ENCODE measurements around the gene PREX1. TPM values are rescaled to one million over a fixed set of nuclear protein-coding genes. Genes with fewer than 3 reads are reported as not detected.
A peak's percentile ranks its signal among the peaks of the same experiment; 100 is the strongest.

PREX1 gene
- total and polyA plus RNA-seq, 12 donors: 10.1 to 85.1 (median 42.9) TPM

DNA sequence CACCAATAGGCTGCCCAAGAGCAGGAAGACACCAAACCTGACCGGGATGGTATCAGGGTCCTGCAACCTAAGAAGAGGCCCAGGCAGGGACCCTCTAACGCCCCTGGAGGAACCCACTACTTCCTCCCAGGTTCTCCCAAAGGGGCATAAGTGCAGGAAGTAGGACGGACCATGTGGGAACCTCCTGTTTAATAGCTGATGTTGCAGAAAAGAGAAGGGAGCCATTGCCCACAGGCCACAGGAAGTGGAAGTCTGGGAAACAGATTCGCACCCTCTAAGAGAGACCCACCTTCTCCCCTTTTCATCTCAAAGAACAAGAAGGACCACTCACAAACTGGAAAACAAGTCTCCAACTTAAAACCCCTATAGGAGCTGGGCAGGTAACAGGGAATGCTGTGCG is 18.1 kb downstream of the PREX1 start:
- 55 to 86% (median 75%) methylated on average over 5 of the region's 5 CpGs for WGBS, 4 donors
- no peak for TF ChIP-seq CTCF (IDR thresholded peaks at IDR 0.05)
- no peak for TF ChIP-seq POLR2A (IDR thresholded peaks at IDR 0.05)
- Histone ChIP-seq H3K9me3 (replicated peaks in 1 of 3) (no peaks in the 10 kb centered on the region), H3K4me3 (no peak overlapping the region), H3K27ac (no peak overlapping the region), H3K4me1 (replicated peaks in 1 of 2) (peaks cover 16 to 40% of the 10 kb centered on the region in 2 donors), H3K27me3 (no peaks in the 10 kb centered on the region), H3K36me3 (replicated peaks in 1 of 2) (no peaks in the 10 kb centered on the region)
- intact Hi-C loops (cut with DNase I): no loop called here
- DNase-seq: no peak

DNA sequence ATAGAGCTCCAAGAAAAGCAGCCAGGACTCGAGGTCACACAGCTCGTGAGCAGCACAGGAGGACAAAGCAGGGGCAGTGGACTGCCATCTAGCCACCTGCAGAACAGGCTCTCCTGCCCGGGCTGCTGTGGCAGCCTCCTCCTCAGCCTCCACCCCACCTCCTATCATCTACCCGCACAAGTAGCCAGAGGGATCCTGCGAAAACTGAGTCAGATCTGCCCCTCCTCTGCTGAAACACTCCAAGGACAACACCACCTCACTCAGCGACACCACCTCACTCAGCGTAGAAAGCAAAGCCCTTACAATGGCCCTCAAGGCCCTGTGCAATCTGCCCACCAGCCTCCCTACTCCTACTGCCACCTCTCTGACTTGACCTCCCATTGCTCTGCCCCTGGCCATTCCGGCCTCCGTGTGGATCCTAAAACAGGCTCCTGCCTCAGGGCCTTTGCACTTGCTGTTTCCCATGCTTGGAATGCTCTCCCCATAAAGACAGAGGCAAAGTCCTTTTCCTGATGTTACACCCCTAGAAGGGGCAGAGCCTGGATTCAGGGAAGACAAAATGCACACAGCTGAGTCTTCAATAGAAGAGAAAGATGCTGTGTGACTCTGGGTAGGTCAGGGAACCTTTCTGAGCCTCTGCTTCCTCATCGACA is 19.3 kb downstream of the PREX1 start:
- DNase-seq: peak in 5 of 7 donors; percentile 37 to 61 (median 55)
- Histone ChIP-seq H3K4me1 (replicated peaks in 1 of 2) (peaks cover 16 to 34% of the 10 kb centered on the region in 2 donors), H3K27me3 (no peaks in the 10 kb centered on the region), H3K9me3 (replicated peaks in 1 of 3) (no peaks in the 10 kb centered on the region), H3K36me3 (replicated peaks in 1 of 2) (no peaks in the 10 kb centered on the region), H3K27ac (peak overlapping the region in 2 of 5 donors; percentile 3 to 8), H3K4me3 (no peak overlapping the region)
- TF ChIP-seq POLR2A (IDR thresholded peaks at IDR 0.05) (no peak), CTCF (IDR thresholded peaks at IDR 0.05) (no peak)
- intact Hi-C loops (cut with DNase I): no loop called here
- 58 to 87% (median 68%) methylated on average over 9 to 10 of the region's 10 CpGs for WGBS, 4 donors

- TF ChIP-seq POLR2A (IDR thresholded peaks at IDR 0.05): no peak
- TF ChIP-seq CTCF (IDR thresholded peaks at IDR 0.05): no peak
- peak in 2 of 7 donors; percentile 35 to 64 for DNase-seq
- Histone ChIP-seq H3K27ac (peak overlapping the region in 2 of 5 donors; percentile 3 to 8), H3K4me1 (replicated peaks in 1 of 2) (peaks cover 16 to 27% of the 10 kb centered on the region in 2 donors), H3K27me3 (no peaks in the 10 kb centered on the region), H3K9me3 (replicated peaks in 1 of 3) (no peaks in the 10 kb centered on the region), H3K4me3 (no peak overlapping the region), H3K36me3 (replicated peaks in 1 of 2) (no peaks in the 10 kb centered on the region)
- 61 to 78% (median 66%) methylated on average over 10 to 13 of the region's 13 CpGs for WGBS, 4 donors
- intact Hi-C loops (cut with DNase I): no loop called here
Observed at GRCh38 chr20:48807586-48808381, 20.0 kb downstream of the PREX1 start.

DNA sequence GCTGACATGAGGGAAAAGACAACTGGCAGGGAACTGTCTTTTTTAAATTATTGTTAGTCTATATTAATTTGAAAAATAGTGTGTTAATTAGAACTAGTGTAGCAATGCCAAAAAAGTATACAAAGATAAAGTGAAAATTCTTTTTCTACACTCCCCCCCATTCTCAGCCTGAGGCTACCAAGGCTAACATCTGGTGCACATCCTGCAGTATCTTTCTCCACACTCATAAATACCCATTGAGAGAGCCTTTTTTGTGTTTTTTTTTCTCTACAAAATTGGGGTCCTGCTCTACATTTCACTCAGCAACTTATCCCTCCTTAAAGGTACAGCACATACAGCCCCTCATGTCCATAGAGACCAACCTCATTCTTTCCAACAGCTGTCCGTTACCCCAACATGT is 20.7 kb downstream of the PREX1 start:
- Histone ChIP-seq H3K4me3 (no peak overlapping the region), H3K9me3 (replicated peaks in 1 of 3) (no peaks in the 10 kb centered on the region), H3K36me3 (replicated peaks in 1 of 2) (no peaks in the 10 kb centered on the region), H3K27ac (no peak overlapping the region), H3K4me1 (replicated peaks in 1 of 2) (peaks cover 16 to 22% of the 10 kb centered on the region in 2 donors), H3K27me3 (no peaks in the 10 kb centered on the region)
- 96 to 97% (median 96%) methylated on average over 1 of the region's 1 CpG for WGBS, 4 donors
- no peak for TF ChIP-seq CTCF (IDR thresholded peaks at IDR 0.05)
- TF ChIP-seq POLR2A (IDR thresholded peaks at IDR 0.05): no peak
- intact Hi-C loops (cut with DNase I): no loop called here
- DNase-seq: no peak

All from adrenal gland (tissue), 12 donors.